Activated naive CD4-positive, alpha-beta T cell treated with anti-CD3 and anti-CD28 coated beads for 36 hours (primary cell): Measurements from ENCODE around the gene AMN. TPM values are rescaled to one million over a fixed set of nuclear protein-coding genes. Genes with fewer than 3 reads are reported as not detected.
"Not testable (repeated sequence)": the region's sequence is repeated elsewhere in the genome, so short reads cannot be mapped to it uniquely, and the experiment has no call there.

Source experiments
- CTCF ChIA-PET: fragments of 350-600 bp; sonication (Branson Sonifier 250); formaldehyde crosslinking; loops from one replicate; lab custom pipeline; 2021; ENCODE audit warnings: antibody characterized with exemption; lab: Charles Lee
- DNase-seq: peaks from one replicate; pipeline ENCODE4 v3.0.0-alpha.2; 2020
- H3K27ac Mint-ChIP-seq: one replicate; pipeline ENCODE4 v1.8.0; 2021; ENCODE audit warnings: mild to moderate bottlenecking, mixed read lengths
- H3K27me3 Mint-ChIP-seq: one replicate; pipeline ENCODE4 v1.8.0; 2021; ENCODE audit warnings: low read depth, mixed read lengths
- H3K36me3 Mint-ChIP-seq: one replicate; pipeline ENCODE4 v1.8.0; 2021; ENCODE audit warnings: low read depth, mixed read lengths
- H3K4me1 Mint-ChIP-seq: one replicate; pipeline ENCODE4 v1.8.0; 2021; ENCODE audit warnings: low read depth, mixed read lengths
- H3K4me3 Mint-ChIP-seq: one replicate; pipeline ENCODE4 v1.8.0; 2021; ENCODE audit warnings: mild to moderate bottlenecking, moderate library complexity, mixed read lengths
- H3K9me3 Mint-ChIP-seq: one replicate; pipeline ENCODE4 v1.8.0; 2021; ENCODE audit warnings: mixed read lengths
- intact Hi-C: fragments of 100-400 bp; cut with micrococcal nuclease; formaldehyde crosslinking; loops from one replicate; pipeline ENCODE4 v1.15.1; 2023
- total RNA-seq, 2 experiments: library from RNA; stranded (reverse); gene quantifications; one replicate each; pipeline ENCODE4 v1.2.3, GENCODE V29; 2021

The AMN gene
- total RNA-seq, 2 experiments from 2014 or later, result 0.33 to 0.37 TPM

DNA sequence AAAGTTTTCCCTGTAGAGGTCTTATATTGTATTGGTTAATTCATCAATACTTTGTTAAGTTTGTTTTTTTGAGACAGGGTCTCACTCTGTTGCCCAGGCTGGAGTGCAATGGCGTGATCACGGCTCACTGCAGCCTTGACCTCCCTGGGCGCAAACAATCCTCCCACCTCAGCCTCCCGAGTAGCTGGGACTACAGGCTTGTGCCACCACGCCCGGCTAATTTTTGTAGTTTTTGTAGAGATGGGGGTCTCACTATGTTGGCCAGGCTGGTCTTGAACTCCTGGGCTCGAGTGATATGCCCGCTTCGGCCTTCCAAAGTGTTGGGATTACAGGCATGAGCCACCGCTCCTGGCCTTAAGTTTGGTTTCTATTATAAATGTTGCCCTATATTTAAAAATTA, 4.4 kb downstream of the AMN start:
- CTCF ChIA-PET, H3K27ac Mint-ChIP-seq, H3K9me3 Mint-ChIP-seq, intact Hi-C loops, DNase-seq, H3K4me3 Mint-ChIP-seq, H3K36me3 Mint-ChIP-seq: not testable (repeated sequence)
- peaks cover 11% of the 10 kb centered on the region for H3K4me1 Mint-ChIP-seq
- peaks cover 33% of the 10 kb centered on the region for H3K27me3 Mint-ChIP-seq

DNA sequence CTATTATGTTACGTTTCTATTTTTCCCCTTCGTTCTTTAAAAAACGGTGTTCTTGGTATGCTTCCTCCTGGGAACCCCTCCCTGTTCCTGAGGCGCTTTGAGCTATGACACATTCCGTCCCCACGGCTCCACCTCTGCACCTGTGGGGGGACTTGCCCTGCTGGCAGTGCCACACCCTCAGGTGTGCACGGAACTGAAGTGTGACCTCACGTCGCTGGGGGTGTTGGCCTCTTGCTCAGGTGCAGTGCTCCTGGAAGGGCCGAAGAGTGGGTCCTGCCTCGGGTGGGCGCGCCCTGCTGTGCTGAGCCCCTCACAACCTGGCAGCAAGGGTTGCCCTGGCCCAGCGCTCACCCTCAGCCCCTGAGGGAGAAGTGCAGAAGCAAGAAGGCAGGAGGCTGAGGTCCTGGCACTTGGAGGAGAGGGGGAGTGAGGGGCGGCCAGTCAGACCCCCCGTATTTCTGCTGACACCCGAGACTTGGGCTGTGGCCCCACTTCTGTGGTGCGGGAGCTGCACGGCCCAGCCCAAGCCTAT, 4.9 kb downstream of the AMN start:
- peaks cover 11% of the 10 kb centered on the region for H3K4me1 Mint-ChIP-seq
- no peaks in the 10 kb centered on the region for H3K36me3 Mint-ChIP-seq
- H3K4me3 Mint-ChIP-seq, result no peak overlapping the region
- no peak for DNase-seq
- intact Hi-C loops, result no loop called here
- no peak overlapping the region for H3K27ac Mint-ChIP-seq
- CTCF ChIA-PET, result no interaction called here
- H3K9me3 Mint-ChIP-seq, result no peaks in the 10 kb centered on the region
- peaks cover 33% of the 10 kb centered on the region for H3K27me3 Mint-ChIP-seq

DNA sequence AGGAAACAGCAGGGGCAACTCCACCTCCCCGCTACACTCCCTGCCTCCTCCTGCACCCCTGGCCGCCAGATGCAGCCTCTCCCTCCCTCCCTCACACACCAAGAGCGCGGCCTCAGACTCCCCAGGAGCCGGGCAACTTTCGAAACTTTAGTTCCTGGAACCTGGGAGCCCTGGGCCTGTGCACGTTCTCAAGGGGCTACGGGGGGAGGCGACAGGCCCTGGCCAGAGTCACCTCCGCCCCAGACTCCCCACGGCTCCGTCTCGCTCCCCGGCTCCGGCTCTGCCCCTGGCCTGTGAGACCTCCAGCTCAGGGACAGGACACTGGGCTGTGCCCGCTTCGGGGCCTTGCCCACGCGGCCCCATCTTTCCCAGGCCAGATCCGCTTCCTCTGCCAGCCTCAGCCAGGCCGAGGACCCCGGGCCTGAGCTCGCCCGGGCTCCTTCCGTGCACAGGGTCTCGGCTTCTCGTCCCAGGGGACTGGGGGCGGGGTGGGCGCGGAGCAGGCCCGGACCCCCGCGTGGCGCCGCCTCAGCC, 5.5 kb downstream of the AMN start:
- peak overlapping the region; percentile 12 for H3K4me3 Mint-ChIP-seq

DNA sequence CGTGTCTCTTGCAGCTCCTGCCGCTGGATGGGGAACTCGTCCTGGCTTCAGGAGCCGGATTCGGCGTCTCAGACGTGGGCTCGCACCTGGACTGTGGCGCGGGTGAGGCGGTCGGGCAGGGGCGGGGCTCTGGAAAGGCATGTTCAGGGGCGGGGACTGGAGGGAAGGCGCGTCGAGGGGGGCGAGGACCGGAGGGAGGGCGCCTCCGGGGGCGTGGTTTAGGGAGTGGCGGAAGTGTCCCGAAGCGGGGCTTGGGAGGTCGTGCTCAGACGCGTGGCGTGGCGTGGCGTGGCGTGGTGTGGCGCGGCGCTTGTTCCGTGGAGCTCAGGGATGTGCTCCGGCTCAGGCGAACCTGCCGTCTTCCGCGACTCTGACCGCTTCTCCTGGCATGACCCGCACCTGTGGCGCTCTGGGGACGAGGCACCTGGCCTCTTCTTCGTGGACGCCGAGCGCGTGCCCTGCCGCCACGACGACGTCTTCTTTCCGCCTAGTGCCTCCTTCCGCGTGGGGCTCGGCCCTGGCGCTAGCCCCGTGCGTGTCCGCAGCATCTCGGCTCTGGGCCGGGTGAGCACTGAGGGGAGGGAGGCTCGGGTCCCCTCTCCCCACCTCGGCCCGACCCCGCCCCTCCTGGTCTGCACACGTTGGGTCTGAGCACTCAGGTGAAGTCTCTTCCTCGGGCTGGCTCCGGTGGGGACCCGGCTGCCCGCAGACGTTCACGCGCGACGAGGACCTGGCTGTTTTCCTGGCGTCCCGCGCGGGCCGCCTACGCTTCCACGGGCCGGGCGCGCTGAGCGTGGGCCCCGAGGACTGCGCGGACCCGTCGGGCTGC, 6.2 kb downstream of the AMN start:
- peaks cover 9% of the 10 kb centered on the region for H3K4me1 Mint-ChIP-seq

More for the DNA sequence above, 5.5 kb downstream of the AMN start:
- intact Hi-C loops, result no loop called here
- no peak overlapping the region for H3K27ac Mint-ChIP-seq
- H3K4me1 Mint-ChIP-seq, result peaks cover 11% of the 10 kb centered on the region
- peaks cover 33% of the 10 kb centered on the region for H3K27me3 Mint-ChIP-seq
- CTCF ChIA-PET, result interaction anchor here (0.6 kb wide), 1 partner anchor 62 kb away, joined by 5 read pairs; no protein-coding TSS in a partner anchor
- no peaks in the 10 kb centered on the region for H3K9me3 Mint-ChIP-seq
- H3K36me3 Mint-ChIP-seq, result no peaks in the 10 kb centered on the region
- no peak for DNase-seq

DNA sequence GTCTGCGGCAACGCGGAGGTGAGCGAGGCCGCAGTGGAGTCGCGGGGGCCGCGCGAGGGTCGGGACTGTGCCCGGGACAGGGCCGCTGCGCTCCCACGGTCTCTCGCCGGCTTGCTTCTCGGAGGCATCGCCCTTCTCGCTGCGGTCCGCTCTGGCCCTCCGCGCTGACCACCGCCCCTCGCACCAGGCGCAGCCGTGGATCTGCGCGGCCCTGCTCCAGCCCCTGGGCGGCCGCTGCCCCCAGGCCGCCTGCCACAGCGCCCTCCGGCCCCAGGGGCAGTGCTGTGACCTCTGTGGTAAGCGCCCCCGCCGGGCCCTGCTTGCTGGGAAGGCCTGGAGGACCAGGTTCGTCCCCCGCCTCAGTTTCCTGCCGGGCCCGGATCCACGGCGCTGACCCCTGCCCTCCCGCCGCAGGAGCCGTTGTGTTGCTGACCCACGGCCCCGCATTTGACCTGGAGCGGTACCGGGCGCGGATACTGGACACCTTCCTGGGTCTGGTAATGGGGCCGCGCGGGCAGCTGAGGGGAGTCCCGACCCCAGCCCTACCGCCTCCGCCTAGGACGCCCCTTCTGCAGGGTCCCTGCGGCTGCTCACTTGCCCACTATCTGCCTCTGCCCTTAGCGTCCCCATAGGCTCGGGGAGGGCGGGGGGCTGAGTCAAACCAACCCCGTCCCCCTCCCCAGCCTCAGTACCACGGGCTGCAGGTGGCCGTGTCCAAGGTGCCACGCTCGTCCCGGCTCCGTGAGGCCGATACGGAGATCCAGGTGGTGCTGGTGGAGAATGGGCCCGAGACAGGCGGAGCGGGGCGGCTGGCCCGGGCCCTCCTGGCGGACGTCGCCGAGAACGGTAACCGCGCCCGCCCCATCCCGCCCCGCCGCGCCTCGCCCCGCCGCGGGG, 7.0 kb downstream of the AMN start:
- Mint-ChIP-seq H3K9me3 (no peaks in the 10 kb centered on the region), H3K27me3 (peaks cover 28% of the 10 kb centered on the region), H3K27ac (no peak overlapping the region), H3K4me1 (peaks cover 6% of the 10 kb centered on the region), H3K36me3 (no peaks in the 10 kb centered on the region), H3K4me3 (no peak overlapping the region)
- CTCF ChIA-PET, result no interaction called here
- intact Hi-C loops, result no loop called here
- DNase-seq, result no peak

More for the DNA sequence above, 6.2 kb downstream of the AMN start:
- H3K4me3 Mint-ChIP-seq, result peak overlapping the region; percentile 58
- no peaks in the 10 kb centered on the region for H3K36me3 Mint-ChIP-seq
- DNase-seq, result peak; percentile 63
- peaks cover 31% of the 10 kb centered on the region for H3K27me3 Mint-ChIP-seq
- intact Hi-C loops, result no loop called here
- H3K27ac Mint-ChIP-seq, result no peak overlapping the region
- CTCF ChIA-PET, result interaction anchor here (0.6 kb wide), 1 partner anchor 61 kb away, joined by 5 read pairs; no protein-coding TSS in a partner anchor
- H3K9me3 Mint-ChIP-seq, result no peaks in the 10 kb centered on the region

DNA sequence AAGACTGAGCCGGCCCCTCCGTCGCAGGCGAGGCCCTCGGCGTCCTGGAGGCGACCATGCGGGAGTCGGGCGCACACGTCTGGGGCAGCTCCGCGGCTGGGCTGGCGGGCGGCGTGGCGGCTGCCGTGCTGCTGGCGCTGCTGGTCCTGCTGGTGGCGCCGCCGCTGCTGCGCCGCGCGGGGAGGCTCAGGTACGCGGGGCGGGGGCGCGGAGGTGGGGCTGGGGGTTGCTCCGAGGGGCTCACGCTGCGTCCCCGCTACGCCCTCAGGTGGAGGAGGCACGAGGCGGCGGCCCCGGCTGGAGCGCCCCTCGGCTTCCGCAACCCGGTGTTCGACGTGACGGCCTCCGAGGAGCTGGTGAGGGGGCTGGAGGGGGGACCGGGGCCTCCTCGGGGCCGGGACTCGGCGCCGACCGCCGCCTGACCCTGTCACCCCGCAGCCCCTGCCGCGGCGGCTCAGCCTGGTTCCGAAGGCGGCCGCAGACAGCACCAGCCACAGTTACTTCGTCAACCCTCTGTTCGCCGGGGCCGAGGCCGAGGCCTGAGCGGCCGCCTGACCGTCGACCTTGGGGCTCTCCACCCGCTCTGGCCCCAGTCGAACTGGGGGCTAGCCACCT, 7.8 kb downstream of the AMN start:
- Mint-ChIP-seq H3K27ac (no peak overlapping the region), H3K36me3 (no peaks in the 10 kb centered on the region), H3K4me3 (no peak overlapping the region), H3K9me3 (no peaks in the 10 kb centered on the region), H3K27me3 (peaks cover 26% of the 10 kb centered on the region), H3K4me1 (peaks cover 6% of the 10 kb centered on the region)
- no peak for DNase-seq
- CTCF ChIA-PET, result no interaction called here
- intact Hi-C loops, result no loop called here

DNA sequence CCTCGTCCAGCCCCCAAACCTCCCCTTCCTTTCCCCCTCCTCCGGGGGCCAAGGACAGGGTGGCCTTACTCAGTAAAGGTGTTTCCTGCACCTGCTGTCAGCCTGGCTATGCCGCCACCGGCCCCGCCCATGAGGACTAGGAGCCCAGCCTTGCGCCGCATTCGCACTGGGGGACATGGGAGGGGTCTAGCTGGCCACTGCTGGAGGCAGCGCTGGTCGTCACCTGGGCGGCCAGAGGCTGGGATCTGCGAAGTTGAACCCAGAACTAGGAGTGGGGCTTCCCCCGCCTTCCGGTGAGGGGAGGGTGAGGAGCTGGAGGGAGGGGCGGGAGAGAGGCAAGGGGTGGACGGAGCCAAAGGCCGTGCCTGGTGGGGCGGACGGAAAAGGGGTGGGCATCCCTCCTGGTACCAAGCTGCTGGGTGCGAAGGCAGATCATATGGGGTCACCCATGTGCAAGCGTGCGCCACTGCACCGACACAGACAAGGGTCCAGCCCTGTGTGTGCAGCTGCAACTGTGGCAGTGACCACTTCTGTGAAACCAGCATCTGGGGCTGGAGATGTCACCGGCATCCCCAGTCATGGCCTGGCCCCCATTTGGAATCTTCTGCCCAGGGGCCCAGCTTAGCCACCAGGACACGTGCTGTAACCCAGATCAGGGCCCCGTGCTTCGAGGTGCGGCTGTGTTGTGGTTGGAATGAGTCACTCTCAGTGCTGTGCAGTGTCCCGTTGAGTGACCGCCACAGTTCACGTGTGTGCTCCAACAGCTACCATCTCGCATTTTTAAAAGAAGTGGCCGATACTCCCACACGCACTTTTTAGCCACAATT, 8.5 kb downstream of the AMN start:
- H3K27me3 Mint-ChIP-seq, result peaks cover 24% of the 10 kb centered on the region
- H3K4me1 Mint-ChIP-seq, result peaks cover 6% of the 10 kb centered on the region
- H3K27ac Mint-ChIP-seq, result no peak overlapping the region
- no peaks in the 10 kb centered on the region for H3K9me3 Mint-ChIP-seq
- no peaks in the 10 kb centered on the region for H3K36me3 Mint-ChIP-seq
- DNase-seq, result no peak
- no peak overlapping the region for H3K4me3 Mint-ChIP-seq
- intact Hi-C loops, result no loop called here
- CTCF ChIA-PET, result no interaction called here

DNA sequence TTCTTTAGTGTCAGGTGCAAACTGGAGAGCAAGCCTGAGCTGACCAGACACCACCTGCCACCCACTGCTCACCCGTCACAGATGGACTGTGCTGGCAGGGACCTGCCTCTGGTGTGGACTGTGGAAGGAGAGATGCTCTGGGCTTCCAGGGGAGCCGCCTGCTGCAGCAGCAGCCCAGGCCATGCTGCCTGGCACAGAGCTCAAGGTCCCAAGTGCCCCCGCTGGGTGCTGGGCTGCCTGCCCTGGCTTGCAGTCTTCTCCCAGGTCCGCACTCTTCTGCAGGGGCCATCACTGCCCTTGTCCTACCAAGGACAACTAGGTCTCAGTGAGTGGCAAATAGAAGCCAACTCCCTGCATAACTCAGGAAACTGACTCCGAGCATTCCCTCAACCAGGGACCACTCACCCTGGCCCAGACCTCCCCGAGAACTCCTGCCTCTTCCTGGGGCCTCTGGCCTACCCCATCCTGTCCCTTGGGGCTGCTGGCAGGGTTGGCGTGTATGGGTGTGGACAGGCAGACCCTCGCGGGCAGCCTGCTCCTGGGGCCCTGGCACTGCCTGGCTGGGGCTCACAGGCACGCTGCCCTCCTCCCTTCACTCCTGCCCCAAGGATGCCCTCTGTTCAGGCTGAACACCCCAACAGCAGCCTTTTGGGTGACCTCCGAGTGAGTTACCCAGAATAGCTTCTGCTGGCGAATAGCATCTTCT, 9.3 kb downstream of the AMN start:
- Mint-ChIP-seq H3K27me3 (peaks cover 19% of the 10 kb centered on the region), H3K36me3 (no peaks in the 10 kb centered on the region), H3K4me1 (peaks cover 6% of the 10 kb centered on the region), H3K4me3 (no peak overlapping the region), H3K9me3 (no peaks in the 10 kb centered on the region), H3K27ac (no peak overlapping the region)
- intact Hi-C loops, result no loop called here
- DNase-seq, result no peak
- CTCF ChIA-PET, result no interaction called here

DNA sequence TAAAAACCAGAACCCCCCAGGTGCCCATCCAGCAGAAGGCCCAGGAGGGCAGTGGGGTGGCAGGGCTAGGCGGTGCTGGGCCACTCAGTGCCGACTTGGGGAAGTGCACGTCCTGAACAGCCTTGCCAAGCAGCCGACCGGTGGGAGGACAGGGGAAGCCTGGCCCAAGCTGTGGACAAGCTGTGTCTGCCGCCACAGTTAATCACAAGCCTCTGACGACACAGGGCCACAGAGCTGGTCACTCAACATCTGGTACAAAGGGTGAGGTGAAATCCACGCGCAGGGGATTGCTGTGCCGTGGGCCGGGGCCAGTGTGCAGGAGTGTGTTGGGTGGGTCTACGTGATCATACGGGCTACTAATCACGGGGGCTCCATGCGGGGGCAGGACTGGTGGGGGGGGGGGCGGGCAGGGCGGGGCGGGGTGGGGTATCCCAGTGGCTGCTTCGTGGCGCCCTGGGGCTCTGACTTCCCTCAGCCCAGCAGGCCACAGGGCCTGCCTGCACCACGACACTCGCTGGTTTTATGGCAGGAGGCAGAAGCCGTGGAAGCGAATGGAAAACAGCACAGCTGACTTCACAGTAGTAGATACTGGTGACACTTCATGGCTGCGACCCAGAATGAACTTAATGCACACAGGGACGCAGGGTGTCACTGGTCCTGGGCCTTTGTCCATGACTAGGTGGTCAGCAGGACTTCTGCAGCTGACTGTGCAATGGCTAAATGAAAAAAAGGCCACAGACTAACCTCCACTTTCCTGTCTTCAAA, 10.2 kb downstream of the AMN start:
- Mint-ChIP-seq H3K36me3 (no peaks in the 10 kb centered on the region), H3K4me1 (peaks cover 6% of the 10 kb centered on the region), H3K9me3 (no peaks in the 10 kb centered on the region), H3K27me3 (peaks cover 13% of the 10 kb centered on the region), H3K4me3 (no peak overlapping the region), H3K27ac (no peak overlapping the region)
- CTCF ChIA-PET, result no interaction called here
- intact Hi-C loops, result no loop called here
- no peak for DNase-seq

DNA sequence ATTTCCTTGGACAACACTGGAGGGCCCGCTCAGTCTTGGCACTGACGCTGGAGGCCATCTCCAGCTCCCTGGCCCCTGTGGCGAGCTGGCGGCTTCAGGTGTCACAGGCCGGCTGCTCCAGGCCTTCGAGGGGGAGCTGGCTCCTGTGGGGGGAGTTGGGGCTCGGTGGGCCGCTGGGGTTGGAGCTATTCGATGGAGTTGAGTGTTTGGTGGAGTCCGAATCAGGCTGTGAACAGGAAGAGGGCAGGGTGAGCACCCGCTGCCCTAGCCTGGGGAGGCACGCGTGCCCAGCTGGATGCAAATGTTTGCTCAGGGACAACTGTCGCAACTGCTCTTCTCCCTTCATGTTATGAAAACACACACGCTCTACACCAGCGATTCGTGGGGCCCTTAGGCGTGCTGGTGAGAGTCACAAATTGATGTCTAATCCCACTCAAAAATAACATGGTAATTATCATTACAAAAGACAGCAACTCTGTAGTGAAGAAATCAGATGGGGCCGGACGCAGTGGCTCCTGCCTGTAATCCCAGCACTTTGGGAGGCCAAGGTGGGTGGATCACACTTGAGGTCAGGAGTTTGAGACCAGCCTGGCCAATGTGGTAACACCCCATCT, 11.3 kb downstream of the AMN start:
- Mint-ChIP-seq H3K27me3 (peaks cover 6% of the 10 kb centered on the region), H3K36me3 (no peaks in the 10 kb centered on the region), H3K9me3 (no peaks in the 10 kb centered on the region), H3K27ac (no peak overlapping the region), H3K4me3 (no peak overlapping the region), H3K4me1 (no peaks in the 10 kb centered on the region)
- intact Hi-C loops, result no loop called here
- CTCF ChIA-PET, result no interaction called here
- no peak for DNase-seq
